ENCODE measurements around the gene RASSF4. TPM values are rescaled to one million over a fixed set of nuclear protein-coding genes. Genes with fewer than 3 reads are reported as not detected.

RASSF4 gene
- total and polyA plus RNA-seq, 11 donors, result 48.3 to 125 (median 78.9) TPM

- intact Hi-C loops (cut with DNase I), result no loop called here
- Histone ChIP-seq H3K27me3 (no peaks in the 10 kb centered on the region), H3K27ac (no peak overlapping the region), H3K36me3 (no peaks in the 10 kb centered on the region), H3K4me1 (no peaks in the 10 kb centered on the region), H3K4me3 (no peak overlapping the region), H3K9me3 (no peaks in the 10 kb centered on the region)
- TF ChIP-seq, protein P1, sequence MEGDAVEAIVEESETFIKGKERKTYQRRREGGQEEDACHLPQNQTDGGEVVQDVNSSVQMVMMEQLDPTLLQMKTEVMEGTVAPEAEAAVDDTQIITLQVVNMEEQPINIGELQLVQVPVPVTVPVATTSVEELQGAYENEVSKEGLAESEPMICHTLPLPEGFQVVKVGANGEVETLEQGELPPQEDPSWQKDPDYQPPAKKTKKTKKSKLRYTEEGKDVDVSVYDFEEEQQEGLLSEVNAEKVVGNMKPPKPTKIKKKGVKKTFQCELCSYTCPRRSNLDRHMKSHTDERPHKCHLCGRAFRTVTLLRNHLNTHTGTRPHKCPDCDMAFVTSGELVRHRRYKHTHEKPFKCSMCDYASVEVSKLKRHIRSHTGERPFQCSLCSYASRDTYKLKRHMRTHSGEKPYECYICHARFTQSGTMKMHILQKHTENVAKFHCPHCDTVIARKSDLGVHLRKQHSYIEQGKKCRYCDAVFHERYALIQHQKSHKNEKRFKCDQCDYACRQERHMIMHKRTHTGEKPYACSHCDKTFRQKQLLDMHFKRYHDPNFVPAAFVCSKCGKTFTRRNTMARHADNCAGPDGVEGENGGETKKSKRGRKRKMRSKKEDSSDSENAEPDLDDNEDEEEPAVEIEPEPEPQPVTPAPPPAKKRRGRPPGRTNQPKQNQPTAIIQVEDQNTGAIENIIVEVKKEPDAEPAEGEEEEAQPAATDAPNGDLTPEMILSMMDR (IDR thresholded peaks at IDR 0.05), result no peak
- TF ChIP-seq POLR2A (IDR thresholded peaks at IDR 0.05), result no peak
- DNase-seq (peak in 1 of 5 donors; percentile 14), ATAC-seq (no peak)
- 86 to 95% (median 91%) methylated on average over 16 to 21 of the region's 21 CpGs for WGBS, 4 donors
Measured at GRCh38 chr10:44924261-44925040, 35.2 kb upstream of the RASSF4 start.

- ATAC-seq (no peak), DNase-seq (peak in 1 of 5 donors; percentile 4)
- Histone ChIP-seq H3K27ac (no peak overlapping the region), H3K27me3 (no peaks in the 10 kb centered on the region), H3K4me1 (no peaks in the 10 kb centered on the region), H3K4me3 (no peak overlapping the region), H3K36me3 (no peaks in the 10 kb centered on the region), H3K9me3 (no peaks in the 10 kb centered on the region)
- 56 to 75% (median 57%) methylated on average over 7 of the region's 7 CpGs for WGBS, 4 donors
- TF ChIP-seq, protein P1 (IDR thresholded peaks at IDR 0.05), result peak in 5 of 12 donors; percentile 8 to 35 (median 16)
- no peak for TF ChIP-seq POLR2A (IDR thresholded peaks at IDR 0.05)
- intact Hi-C loops (cut with DNase I), result no loop called here
Measured at GRCh38 chr10:44925224-44925623, 34.4 kb upstream of the RASSF4 start.

DNA sequence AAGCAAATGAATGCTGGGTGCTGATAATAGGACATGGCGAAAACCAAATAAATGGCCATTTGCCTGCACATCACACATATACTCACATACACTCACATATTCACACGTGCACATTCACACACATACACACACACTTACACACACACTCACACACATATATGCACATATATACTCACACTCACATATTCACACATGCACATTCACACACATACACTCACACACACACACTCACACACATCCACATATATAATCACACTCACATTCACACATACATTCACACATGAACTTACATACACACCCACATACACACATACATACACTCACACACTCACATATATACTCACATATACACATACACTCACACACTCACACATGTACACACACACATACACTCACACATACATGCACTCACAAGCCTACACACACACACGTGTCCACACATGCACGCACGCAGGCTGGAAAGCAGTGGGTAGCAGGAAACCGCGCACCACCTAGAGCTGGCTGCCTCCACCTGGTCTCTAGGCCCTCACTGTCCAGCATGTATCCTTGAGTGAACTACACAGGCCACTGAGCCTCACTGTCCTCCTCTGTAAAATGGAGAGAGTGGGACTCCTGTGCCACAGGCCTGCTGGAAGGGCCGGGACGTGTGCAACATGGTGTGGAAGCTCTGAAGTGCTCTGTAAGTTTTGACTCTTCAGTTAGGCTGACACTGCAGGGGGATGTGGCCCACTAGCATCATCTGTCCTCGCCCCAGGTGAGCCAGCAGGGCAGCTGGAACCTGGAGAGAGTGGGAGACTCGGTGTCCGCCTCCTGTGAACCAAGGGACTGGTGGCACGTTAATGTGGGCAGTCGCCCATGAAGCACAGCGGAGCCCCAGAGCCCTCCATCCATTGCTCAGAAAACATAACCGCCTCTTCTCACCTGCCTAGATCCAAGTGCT, 33.5 kb upstream of the RASSF4 start:
- intact Hi-C loops (cut with DNase I), result no loop called here
- Histone ChIP-seq H3K9me3 (no peaks in the 10 kb centered on the region), H3K27me3 (no peaks in the 10 kb centered on the region), H3K27ac (no peak overlapping the region), H3K4me1 (no peaks in the 10 kb centered on the region), H3K36me3 (no peaks in the 10 kb centered on the region), H3K4me3 (no peak overlapping the region)
- ATAC-seq (no peak), DNase-seq (peak in 1 of 5 donors; percentile 9)
- TF ChIP-seq, protein P1 (IDR thresholded peaks at IDR 0.05), result no peak
- no peak for TF ChIP-seq POLR2A (IDR thresholded peaks at IDR 0.05)
- 91 to 97% (median 94%) methylated on average over 16 of the region's 16 CpGs for WGBS, 4 donors

Measured in heart left ventricle (tissue), 16 donors.